GM18508 (cell line): ENCODE results near the gene STRIT1.
"Not testable (repeated sequence)": the region's sequence is repeated elsewhere in the genome, so short reads cannot be mapped to it uniquely, and the experiment has no call there.

ENCODE experiments used
- ATAC-seq: cut with Tn5 transposase; IDR thresholded peaks from one replicate; pipeline ENCODE4 v1.9.1; 2021; ENCODE audit warnings: moderate number of reproducible peaks; ENCODE audit not compliant: insufficient read depth, unreplicated experiment

Gene STRIT1

DNA sequence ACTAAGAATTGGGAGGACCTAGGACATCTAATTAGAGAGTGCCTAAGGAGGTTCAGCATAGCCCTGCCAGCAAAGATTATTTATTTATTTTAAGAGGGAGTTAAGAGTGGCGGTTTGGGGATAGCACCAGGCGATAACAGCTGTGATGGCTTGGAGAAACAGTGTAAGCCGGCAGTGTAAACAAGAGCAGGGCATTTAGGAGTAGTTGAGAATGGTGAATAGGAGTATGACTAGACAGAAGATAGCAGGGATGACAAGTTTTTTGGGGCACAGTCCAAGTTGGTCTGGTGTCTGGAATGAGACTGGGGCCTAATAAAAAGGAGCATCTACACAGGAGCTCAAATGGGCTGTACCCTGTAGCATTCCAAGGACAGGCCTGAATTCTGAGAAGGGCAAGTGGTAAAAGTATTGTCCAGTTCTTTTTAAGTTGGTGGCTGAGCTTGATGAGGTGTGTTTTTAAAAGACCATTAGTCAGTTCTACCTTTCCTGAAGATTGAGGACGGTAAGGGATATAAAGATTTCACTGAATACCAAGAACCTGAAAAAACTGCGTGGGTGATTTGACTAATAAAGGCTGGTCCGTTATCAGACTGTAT is 18.2 kb downstream of the STRIT1 start:
- ATAC-seq = not testable (repeated sequence)

DNA sequence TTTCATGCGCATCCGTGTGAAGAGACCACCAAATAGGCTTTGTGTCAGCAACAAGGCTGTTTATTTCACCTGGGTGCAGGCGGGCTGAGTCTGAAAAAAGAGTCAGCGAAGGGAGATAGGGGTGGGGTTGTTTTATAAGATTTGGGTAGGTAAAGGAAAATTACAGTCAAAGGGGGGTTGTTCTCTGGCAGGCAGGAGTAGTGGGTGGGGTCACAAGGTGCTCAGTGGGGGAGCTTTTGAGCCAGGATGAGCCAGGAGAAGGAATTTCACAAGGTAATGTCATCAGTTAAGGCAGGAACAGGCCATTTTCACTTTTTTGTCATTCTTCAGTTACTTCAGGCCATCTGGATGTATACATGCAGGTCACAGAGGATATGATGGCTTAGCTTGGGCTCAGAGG is 19.0 kb downstream of the STRIT1 start:
- not testable (repeated sequence) for ATAC-seq

DNA sequence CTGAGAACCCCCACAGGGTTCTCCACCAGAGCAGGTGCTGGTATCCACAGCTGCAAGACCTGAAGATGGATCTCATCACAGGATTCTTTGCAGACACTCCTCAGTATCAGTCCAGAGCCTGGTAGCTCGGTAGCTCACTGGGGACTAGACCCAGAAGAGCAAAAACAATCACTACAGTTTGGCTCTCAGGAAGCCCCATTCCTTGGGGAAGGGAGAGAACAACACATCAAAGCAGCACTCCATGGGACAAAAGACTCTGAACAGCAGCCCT is 22.2 kb downstream of the STRIT1 start:
- no peak for ATAC-seq

DNA sequence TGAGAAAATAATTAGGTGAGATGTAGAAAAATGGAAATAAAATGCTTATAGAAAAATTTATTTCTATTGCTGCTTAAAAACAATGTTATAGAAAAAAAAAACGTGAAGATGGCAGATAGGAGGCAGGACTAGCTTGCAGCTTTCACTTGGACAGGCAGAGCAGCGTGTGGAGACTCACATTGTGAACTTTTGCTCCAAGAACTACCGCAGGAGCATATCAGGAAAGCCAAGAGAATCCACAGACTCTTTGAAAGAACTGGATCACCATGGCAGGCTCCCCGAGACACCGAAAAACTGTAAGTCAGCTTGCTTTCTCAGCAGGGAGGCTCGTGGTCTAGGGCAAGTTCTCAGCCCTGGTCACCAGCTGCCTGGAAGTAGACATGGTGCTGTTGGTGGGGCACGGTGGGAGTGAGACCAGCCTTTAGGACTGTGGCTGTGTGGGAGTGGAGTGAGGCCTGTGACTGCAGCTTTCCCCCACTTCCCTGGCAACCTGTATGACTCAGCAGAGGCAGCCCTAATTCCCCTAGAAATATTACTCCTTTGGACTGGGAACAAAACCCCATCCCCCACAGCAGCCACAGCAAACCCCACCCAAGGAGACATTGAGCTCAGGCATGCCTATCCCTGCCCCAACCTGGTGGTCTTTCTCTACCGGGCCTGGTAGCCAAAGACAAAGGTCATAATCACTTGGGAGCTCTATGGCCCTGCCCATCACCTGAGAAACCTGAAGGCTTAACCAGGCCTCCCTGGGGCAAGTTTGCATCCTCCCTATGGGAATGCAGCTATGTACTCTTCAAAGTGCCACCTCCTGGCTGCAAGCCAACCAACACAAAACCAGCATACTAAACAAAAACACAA is 22.8 kb downstream of the STRIT1 start:
- no peak for ATAC-seq

DNA sequence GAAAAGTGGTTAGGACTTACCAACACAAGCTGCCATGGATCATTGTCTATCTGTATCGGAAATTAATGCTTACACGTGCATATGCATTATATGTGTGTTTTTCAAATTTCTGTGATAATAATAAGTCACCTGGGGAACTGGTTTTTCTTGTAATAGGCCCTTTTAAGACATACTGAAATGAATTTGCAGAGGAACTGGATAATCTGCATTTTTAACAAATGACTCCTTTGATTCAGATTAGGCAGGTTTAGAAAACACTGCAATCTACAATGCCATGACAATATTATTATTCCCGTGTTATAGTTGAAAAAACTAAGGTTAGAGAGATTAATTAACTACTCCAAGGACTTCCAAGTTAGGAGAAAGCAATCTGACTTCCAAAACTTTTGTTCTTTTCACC is 23.4 kb downstream of the STRIT1 start:
- no peak for ATAC-seq

DNA sequence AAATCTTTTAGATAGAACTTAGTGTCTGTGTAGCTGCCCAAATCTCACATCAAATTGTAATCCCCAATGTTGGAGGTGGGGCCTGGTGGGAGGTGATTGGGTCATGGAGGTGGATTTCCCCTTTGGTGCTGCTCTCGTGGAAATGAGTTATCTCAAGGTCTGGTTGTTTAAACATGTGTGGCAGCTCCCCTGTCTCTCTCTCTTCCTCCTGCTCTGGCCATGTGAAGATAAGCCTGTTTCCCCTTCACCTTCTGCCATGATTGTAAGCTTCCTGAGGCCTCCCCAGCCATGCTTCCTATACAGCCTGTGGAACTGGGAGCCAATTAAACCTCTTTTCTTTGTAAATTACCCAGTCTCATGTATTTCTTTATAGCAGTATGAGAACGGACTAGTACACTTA is 30.6 kb downstream of the STRIT1 start:
- not testable (repeated sequence) for ATAC-seq

DNA sequence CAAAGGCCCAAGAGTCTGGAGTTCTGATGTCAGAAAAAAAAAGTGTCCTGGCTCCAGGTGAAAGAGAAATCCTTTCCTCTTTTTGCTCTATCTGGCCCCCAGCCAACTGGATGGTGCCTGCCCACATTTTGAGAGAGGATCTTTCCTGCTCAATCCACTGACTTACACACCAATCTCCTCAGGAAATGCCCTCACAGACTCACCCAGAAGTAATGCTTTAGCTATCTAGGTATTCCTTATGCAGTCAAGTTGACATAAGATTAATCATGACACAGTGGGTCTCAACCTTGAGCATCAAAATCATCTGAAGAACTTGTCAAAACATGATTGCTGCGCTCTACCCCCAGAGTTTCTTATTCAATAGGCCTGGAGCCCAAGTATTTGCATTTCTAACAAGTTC is 31.2 kb downstream of the STRIT1 start:
- no peak for ATAC-seq

DNA sequence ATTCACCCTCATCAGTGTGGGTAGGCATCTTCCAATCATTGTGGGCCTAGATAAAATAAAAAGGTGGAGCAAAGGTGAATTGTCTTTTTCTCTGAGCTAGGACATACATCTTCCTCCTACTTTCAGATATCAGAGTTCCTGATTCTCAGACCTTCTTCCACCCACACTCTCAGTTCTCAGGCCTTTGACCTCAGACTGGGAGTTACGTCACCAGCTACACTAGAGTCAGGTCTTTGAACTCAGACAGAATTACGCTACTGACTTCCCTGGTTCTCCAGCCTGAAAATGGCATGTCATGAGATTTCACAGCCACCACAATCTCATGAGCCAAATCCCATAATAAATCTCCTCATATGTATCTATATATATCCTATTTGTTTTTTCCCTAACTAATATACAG is 39.0 kb downstream of the STRIT1 start:
- ATAC-seq = no peak

DNA sequence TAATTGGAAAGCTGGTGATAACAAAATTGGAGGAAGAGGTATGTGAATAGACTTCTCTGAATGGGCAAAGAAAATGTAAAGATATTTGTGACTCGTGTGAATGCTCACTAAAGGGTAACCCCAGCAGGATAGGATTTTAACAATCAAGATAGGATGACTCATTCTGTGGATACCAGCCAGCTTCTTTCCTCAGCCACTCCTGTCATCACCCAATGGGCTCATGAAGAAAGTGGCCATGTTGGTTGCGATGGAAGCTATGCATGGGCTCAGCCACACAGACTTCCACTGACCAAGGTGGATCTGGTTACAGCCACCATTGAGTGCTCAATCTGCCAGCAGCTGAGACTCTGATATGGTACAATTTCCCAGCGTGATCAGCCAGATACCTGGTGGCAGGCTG is 40.9 kb downstream of the STRIT1 start:
- ATAC-seq = no peak

DNA sequence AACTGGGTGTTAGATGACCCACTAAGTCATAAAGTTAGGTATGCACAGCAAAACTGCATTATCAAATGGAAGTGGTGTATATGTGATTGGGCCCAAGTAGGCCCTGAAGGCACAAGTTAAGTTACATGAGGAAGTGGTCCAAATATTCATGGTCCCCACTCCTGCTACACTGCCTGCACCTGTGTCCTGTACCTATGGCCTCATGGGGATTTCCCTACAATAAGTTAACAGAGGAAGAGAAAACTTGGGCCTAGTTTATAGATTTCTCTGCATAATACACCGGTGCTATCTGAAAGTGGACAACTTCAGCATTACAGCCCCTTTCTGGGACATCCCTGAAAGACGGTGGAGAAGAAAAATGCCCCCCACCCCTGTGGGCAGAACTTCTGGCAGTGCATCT is 41.5 kb downstream of the STRIT1 start:
- ATAC-seq = no peak

DNA sequence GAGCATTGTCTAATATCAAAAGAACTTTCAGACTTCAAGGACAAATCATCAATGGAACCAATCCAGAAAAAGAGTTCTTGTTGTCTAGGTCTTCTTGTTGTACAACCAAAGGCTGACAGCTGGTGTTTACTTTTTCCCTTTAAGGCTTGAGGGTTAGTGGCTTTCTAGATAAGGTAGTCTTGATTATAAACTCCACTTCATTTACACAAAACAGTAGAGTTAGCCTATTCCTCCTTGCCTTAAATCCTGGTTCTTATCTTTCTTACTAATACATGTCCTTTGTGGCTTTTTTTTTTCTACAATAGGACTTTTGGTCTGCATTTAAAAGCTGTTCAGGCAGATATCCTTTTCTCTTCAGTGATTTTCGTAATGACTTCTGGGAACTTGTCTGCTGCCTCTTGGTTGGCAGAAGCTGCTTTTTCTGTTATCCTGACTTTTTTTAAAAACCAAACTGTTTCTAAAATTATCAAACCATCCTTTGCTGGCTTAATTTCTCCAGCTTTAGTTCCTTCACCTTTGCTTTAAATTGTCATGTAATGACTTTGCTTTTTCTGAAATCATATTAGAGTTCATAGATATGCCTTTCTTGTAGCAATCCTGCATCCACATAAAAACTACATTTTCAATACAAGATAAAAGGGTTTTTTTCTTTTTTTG is 44.8 kb downstream of the STRIT1 start:
- ATAC-seq = no peak

DNA sequence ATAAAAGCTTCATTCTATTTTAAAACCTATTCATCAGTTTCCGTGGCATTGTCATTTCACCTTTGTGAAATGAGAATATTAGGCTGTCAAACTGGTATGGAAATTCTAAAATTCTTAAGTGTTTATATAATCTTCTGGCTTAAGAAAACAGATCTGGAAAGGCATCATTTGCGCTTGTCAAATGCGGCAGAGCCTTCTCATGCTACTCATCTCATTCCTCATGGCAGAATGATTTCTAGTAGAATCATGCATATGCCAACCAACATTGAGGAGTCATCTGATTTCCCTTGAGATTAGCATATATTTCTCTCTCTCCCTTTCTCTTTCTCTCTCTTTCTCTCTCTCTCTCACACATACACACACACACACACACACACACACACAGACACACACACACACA is 48.8 kb downstream of the STRIT1 start:
- ATAC-seq = no peak

DNA sequence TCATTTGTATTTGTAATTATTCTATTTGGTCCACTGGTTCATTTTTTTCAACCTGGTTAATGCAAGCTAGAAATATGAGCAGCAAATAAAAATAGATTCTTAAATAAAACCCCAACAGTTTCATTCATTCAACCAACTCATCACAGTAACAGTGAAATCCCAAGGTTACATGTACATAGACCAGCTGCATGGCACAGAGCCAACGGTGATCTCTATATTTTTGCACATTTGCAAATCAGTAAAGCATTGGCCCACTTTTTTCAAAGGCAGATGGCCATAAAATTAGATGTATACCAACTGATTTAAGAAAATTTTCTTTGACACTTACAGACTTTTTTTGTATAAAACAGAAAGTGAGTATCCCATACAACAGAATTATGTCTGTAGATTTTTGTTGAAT is 49.3 kb downstream of the STRIT1 start:
- ATAC-seq = no peak

DNA sequence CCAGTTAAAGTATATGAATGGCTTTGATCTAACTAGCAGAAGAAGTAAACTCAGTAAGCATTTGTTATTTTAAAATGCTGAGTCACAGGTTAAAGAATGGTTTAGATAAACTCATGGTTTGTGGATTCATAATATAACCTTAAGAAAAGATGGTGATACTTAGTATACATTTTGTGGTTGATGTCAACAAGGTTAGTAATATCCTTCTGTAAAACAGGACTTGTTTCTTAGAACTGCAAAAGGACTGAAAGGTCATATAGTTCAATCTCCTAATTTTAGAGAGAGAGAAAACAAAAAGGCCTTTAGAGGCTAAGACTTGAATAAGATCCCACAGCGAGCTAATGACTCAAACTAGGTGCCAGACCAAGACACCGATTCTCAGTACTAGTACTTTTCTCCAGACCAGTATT is 50.0 kb downstream of the STRIT1 start:
- no peak for ATAC-seq

DNA sequence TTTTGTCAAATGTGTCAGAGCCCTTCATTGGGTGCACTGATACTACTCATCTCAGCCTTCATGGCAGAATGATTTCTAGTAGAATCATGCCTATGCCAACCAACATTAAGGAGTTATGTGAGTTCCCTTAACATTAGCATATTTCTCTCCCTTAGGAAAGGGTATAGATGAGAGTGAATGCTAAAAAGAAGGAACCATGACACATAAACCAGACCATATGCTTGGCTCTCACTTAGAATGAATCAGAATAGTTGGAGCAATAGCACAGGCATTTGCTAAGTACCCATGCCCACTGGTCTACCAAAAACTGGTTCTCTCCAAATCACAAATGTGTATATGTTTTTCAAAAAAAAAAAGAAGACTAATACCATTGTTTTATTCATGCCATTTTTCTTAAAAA is 51.1 kb downstream of the STRIT1 start:
- no peak for ATAC-seq

DNA sequence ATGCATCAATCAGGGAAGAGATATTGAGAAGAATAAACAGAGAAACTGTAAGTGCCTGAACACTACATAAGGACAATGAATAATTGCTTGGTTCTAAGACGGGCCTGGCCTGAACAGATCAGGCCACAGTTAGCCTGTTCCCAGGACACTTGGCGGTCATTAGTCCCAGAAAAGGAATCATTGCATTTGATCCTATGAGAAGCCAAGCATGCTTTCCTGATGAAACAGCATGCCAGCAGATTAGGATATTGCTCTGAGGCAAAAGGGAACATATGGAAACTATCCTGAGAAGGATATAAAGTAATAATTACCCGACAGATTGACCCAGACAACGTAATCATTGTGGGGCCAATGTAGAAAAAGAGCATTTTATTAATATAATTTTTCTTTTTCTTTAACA is 51.9 kb downstream of the STRIT1 start:
- no peak for ATAC-seq
